GM19238 (cell line): ENCODE results near the gene GABPB2.

Source experiments
- DNase-seq: peaks from one replicate; pipeline ENCODE4 v3.0.0; 2011; ENCODE audit warnings: low spot score; ENCODE audit not compliant: insufficient read length

Gene GABPB2

GRCh38 chr1:151133018-151133806, 62.7 kb downstream of the GABPB2 start:
- no peak for DNase-seq

- no peak for DNase-seq
Observed at GRCh38 chr1:151134396-151134795, 63.8 kb downstream of the GABPB2 start.

GRCh38 chr1:151134991-151135390, 64.4 kb downstream of the GABPB2 start:
- DNase-seq, result no peak

GRCh38 chr1:151135433-151136385, 65.1 kb downstream of the GABPB2 start:
- no peak for DNase-seq

GRCh38 chr1:151137789-151138188, 67.2 kb downstream of the GABPB2 start:
- DNase-seq, result no peak

GRCh38 chr1:151142411-151143056, 72.0 kb downstream of the GABPB2 start:
- DNase-seq, result no peak

- no peak for DNase-seq
Observed at GRCh38 chr1:151143057-151143435, 72.5 kb downstream of the GABPB2 start.

- no peak for DNase-seq
Observed at GRCh38 chr1:151143986-151144385, 73.4 kb downstream of the GABPB2 start.

- DNase-seq, result no peak
Observed at GRCh38 chr1:151144474-151145303, 74.1 kb downstream of the GABPB2 start.

- no peak for DNase-seq
Observed at GRCh38 chr1:151145304-151146071, 74.9 kb downstream of the GABPB2 start.

- no peak for DNase-seq
Observed at GRCh38 chr1:151146072-151146411, 75.5 kb downstream of the GABPB2 start.

- peak; percentile 88 for DNase-seq
Observed at GRCh38 chr1:151146412-151147131, 76.0 kb downstream of the GABPB2 start, which contains the start of gene SEMA6C. Gene SEMA6C, minus strand, starts transcription at chr1:151146631. Its CDS starts 4,010 bp downstream, at chr1:151142621.

GRCh38 chr1:151147132-151147503, 76.6 kb downstream of the GABPB2 start:
- no peak for DNase-seq

- no peak for DNase-seq
Observed at GRCh38 chr1:151147665-151148064, 77.1 kb downstream of the GABPB2 start.

GRCh38 chr1:151156515-151156819, 85.9 kb downstream of the GABPB2 start, which contains the start of gene TNFAIP8L2:
Gene TNFAIP8L2, plus strand, starts transcription at chr1:151156649. Its CDS starts 2,049 bp downstream, at chr1:151158698.
- peak; percentile 52 for DNase-seq

GRCh38 chr1:151157067-151157531, 86.5 kb downstream of the GABPB2 start:
- no peak for DNase-seq

GRCh38 chr1:151158326-151158725, 87.8 kb downstream of the GABPB2 start:
- no peak for DNase-seq

- DNase-seq, result no peak
Observed at GRCh38 chr1:151158751-151159251, 88.2 kb downstream of the GABPB2 start.

GRCh38 chr1:151159373-151159772, 88.8 kb downstream of the GABPB2 start:
- no peak for DNase-seq
